ENCODE measurements around the gene ANKRD23.

Gene ANKRD23

DNA sequence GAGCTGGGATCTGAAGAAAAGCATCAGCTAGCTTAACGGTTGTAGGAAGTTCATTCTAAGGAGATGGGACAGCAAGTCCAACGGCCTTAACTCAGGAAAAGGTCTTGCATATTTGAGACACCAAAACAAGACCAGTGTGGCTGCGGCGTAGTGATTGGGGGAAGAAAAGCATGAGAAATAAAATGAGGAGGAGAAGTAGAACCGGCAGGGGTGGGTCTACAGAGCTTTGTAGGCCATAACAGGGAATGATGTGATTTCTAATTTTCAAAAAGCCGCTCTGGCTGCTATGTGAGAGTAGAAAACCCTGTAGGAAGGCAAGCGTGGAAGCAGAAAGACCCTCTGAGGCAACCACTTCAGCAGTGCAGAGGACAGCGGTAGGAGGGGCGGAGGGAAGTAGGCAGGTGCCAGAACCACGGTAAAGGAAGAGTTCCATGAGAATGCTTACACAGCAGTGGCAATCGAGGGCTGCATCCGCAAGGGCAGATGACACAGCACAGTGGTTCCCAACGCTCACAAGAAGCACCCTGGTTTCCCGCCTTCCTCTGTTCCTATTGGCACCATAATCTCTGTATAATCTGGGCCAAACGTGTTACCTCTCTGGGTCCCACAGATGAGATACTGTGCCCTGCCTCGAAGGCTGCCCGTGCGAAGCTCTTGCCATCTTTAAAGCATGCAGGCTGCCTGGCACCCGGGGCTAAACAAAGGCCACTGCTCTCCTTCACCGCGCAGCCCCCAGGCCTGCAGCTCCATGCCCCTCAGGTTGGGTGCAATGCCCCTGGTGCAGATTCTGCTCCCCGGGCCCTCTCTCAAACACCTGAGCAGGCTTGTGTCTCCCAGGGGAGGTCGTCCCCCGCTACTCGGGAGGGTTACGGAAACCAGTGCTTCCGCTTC lies 13.2 kb upstream of the ANKRD23 start:
- in situ Hi-C loops (cut with HindIII; ENCODE audit: low sequenced_read_pairs) = no loop called here

DNA sequence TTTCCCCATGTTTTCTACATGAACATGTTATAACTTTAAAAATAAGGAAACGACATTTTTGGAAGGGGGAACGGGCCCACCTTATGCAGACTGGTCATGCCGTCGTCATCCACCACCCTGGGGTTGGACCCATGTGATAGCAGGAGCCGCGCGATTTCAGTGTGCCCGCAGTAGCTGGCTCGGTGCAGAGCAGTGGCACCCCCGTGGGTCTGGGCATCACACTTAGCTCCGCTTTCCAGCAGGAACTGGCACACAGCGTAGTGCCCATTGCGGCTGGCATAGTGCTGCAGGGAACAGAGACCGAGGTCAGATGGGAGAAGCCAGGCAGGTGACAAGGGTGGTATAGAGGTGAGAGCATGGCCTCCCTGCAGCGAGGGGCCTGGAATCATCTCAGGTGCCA lies 9.5 kb upstream of the ANKRD23 start:
- TF ChIP-seq CTCF (IDR thresholded peaks at IDR 0.05; ENCODE audit: low read depth, low read length, missing control alignments) = no peak
- DNase-seq (ENCODE audit: low read depth) = no peak
- in situ Hi-C loops (cut with HindIII; ENCODE audit: low sequenced_read_pairs) = no loop called here

More for the DNA sequence above, 13.2 kb upstream of the ANKRD23 start:
- H3K4me3 ChIP-seq (ENCODE audit: low read depth, low read length) = peak overlapping the region; percentile 71
- no peak for TF ChIP-seq CTCF (IDR thresholded peaks at IDR 0.05; ENCODE audit: low read depth, low read length, missing control alignments)
- no peak for DNase-seq (ENCODE audit: low read depth)

DNA sequence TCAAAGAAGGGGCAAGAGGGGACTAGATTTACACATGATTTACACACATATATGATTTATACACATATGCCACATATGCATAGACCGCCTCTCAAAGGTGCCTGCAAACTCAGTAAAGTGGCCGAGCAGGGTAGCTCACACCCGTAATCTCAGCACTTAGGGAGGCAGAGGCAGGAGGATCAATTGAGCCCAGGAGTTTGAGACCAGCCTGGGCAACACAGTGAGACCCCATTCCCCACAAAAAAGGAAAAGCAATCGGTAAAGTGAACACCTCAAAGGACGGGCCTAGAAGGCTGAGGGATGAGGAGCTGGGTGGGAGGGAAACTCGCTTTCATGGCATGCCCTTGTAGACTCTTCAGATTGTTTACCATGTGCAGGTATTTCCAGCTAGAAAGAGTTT lies 8.8 kb upstream of the ANKRD23 start:
- TF ChIP-seq CTCF (IDR thresholded peaks at IDR 0.05; ENCODE audit: low read depth, low read length, missing control alignments) = no peak
- in situ Hi-C loops (cut with HindIII; ENCODE audit: low sequenced_read_pairs) = no loop called here
- no peak for DNase-seq (ENCODE audit: low read depth)
- H3K4me3 ChIP-seq (ENCODE audit: low read depth, low read length) = no peak overlapping the region

More for the DNA sequence above, 9.5 kb upstream of the ANKRD23 start:
- no peak overlapping the region for H3K4me3 ChIP-seq (ENCODE audit: low read depth, low read length)

DNA sequence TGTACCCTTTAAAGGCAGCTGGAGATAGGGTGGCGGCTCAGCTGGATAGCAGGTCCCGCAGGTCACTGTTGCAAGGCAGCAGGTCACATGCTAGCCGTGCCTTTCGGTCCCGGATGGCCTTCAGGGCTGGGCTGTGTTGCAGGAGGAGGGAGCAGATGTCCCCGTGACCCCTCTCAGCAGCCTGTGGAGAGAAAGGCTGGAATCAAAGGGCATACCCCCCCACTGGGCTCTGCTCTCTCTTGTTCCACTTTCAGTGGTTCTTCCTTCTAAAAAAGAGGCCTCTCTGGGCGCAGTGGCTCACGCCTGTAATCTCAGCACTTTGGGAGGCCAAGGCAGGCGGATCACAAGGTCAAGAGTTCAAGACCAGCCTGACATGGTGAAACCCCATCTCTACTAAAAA lies 4.4 kb upstream of the ANKRD23 start:
- no peak overlapping the region for H3K4me3 ChIP-seq (ENCODE audit: low read depth, low read length)
- no peak for DNase-seq (ENCODE audit: low read depth)
- no peak for TF ChIP-seq CTCF (IDR thresholded peaks at IDR 0.05; ENCODE audit: low read depth, low read length, missing control alignments)
- in situ Hi-C loops (cut with HindIII; ENCODE audit: low sequenced_read_pairs) = no loop called here

GRCh38 chr2:96847586-96847985 lies 3.8 kb upstream of the ANKRD23 start:
- H3K4me3 ChIP-seq (ENCODE audit: low read depth, low read length) = no peak overlapping the region
- in situ Hi-C loops (cut with HindIII; ENCODE audit: low sequenced_read_pairs) = no loop called here
- TF ChIP-seq CTCF (IDR thresholded peaks at IDR 0.05; ENCODE audit: low read depth, low read length, missing control alignments) = no peak
- DNase-seq (ENCODE audit: low read depth) = no peak

GRCh38 chr2:96846825-96847224 lies 3.0 kb upstream of the ANKRD23 start:
- no peak for TF ChIP-seq CTCF (IDR thresholded peaks at IDR 0.05; ENCODE audit: low read depth, low read length, missing control alignments)
- in situ Hi-C loops (cut with HindIII; ENCODE audit: low sequenced_read_pairs) = no loop called here
- no peak for DNase-seq (ENCODE audit: low read depth)
- no peak overlapping the region for H3K4me3 ChIP-seq (ENCODE audit: low read depth, low read length)
